ENCODE data around the gene KCNN3. TPM values are rescaled to one million over a fixed set of nuclear protein-coding genes. Genes with fewer than 3 reads are reported as not detected.

Gene KCNN3
- total and polyA plus RNA-seq, 10 donors = 0.13 to 15.1 (median 7.4) TPM

GRCh38 chr1:154895798-154896197, 25.7 kb upstream of the KCNN3 start:
- 66 to 72% (median 71%) methylated on average over 7 of the region's 7 CpGs for WGBS, 5 donors
- Histone ChIP-seq H3K4me3 (no peak overlapping the region), H3K27me3 (replicated peaks in 1 of 7) (no peaks in the 10 kb centered on the region), H3K27ac (no peak overlapping the region), H3K4me1 (peaks cover 0 to 5% (median 0%) of the 10 kb centered on the region in 6 donors), H3K9me3 (no peaks in the 10 kb centered on the region), H3K36me3 (no peaks in the 10 kb centered on the region)
- DNase-seq = no peak
- intact Hi-C loops (cut with DNase I; ENCODE audit: low total_unique reads) = no loop called here
- no peak for TF ChIP-seq CTCF (IDR thresholded peaks at IDR 0.05 in 8 of 11, conservative IDR thresholded peaks at IDR 0.05 in 3 of 11)
- TF ChIP-seq POLR2AphosphoS5 (IDR thresholded peaks at IDR 0.05) = no peak
- no peak for TF ChIP-seq POLR2A (IDR thresholded peaks at IDR 0.05)

- H3K9me3 ChIP-seq = no peaks in the 10 kb centered on the region
- DNase-seq = no peak
- TF ChIP-seq POLR2A (IDR thresholded peaks at IDR 0.05) (no peak), POLR2AphosphoS5 (IDR thresholded peaks at IDR 0.05) (no peak), CTCF (IDR thresholded peaks at IDR 0.05 in 8 of 11, conservative IDR thresholded peaks at IDR 0.05 in 3 of 11) (no peak)
- 21 to 47% (median 39%) methylated on average over 1 of the region's 1 CpG for WGBS, 5 donors
- no peaks in the 10 kb centered on the region for H3K36me3 ChIP-seq
- H3K27ac ChIP-seq = peak overlapping the region in 7 of 8 donors; percentile 4 to 61 (median 38)
- no peak overlapping the region for H3K4me3 ChIP-seq
- no peaks in the 10 kb centered on the region for H3K27me3 ChIP-seq (replicated peaks in 1 of 7)
- peaks cover 0 to 12% (median 3%) of the 10 kb centered on the region in 6 donors for H3K4me1 ChIP-seq
- intact Hi-C loops (cut with DNase I; ENCODE audit: low total_unique reads) = no loop called here
Observed at GRCh38 chr1:154891452-154891851, 21.4 kb upstream of the KCNN3 start.

- WGBS, 5 donors = 62 to 85% (median 73%) methylated on average over 7 of the region's 7 CpGs
- intact Hi-C loops (cut with DNase I; ENCODE audit: low total_unique reads) = no loop called here
- TF ChIP-seq POLR2AphosphoS5 (IDR thresholded peaks at IDR 0.05) (no peak), CTCF (IDR thresholded peaks at IDR 0.05 in 8 of 11, conservative IDR thresholded peaks at IDR 0.05 in 3 of 11) (no peak), POLR2A (IDR thresholded peaks at IDR 0.05) (no peak)
Observed at GRCh38 chr1:154888757-154889156, 18.7 kb upstream of the KCNN3 start.

GRCh38 chr1:154886281-154887015, 16.4 kb upstream of the KCNN3 start:
- no peak for DNase-seq
- H3K36me3 ChIP-seq = no peaks in the 10 kb centered on the region
- no peak for TF ChIP-seq CTCF (IDR thresholded peaks at IDR 0.05 in 8 of 11, conservative IDR thresholded peaks at IDR 0.05 in 3 of 11)
- no peak for TF ChIP-seq POLR2A (IDR thresholded peaks at IDR 0.05)
- TF ChIP-seq POLR2AphosphoS5 (IDR thresholded peaks at IDR 0.05) = no peak
- H3K4me1 ChIP-seq = peaks cover 0 to 29% (median 8%) of the 10 kb centered on the region in 6 donors
- 58 to 70% (median 67%) methylated on average over 3 to 5 of the region's 5 CpGs for WGBS, 5 donors
- H3K4me3 ChIP-seq = no peak overlapping the region
- intact Hi-C loops (cut with DNase I; ENCODE audit: low total_unique reads) = no loop called here
- H3K27ac ChIP-seq = peak overlapping the region in 6 of 8 donors; percentile 70 to 83 (median 79)
- H3K27me3 ChIP-seq (replicated peaks in 1 of 7) = no peaks in the 10 kb centered on the region
- no peaks in the 10 kb centered on the region for H3K9me3 ChIP-seq

More at GRCh38 chr1:154888757-154889156, 18.7 kb upstream of the KCNN3 start:
- no peak for DNase-seq
- Histone ChIP-seq H3K27me3 (replicated peaks in 1 of 7) (no peaks in the 10 kb centered on the region), H3K36me3 (no peaks in the 10 kb centered on the region), H3K27ac (peak overlapping the region in 6 of 8 donors; percentile 13 to 61 (median 52)), H3K9me3 (no peaks in the 10 kb centered on the region), H3K4me3 (no peak overlapping the region), H3K4me1 (peaks cover 0 to 29% (median 8%) of the 10 kb centered on the region in 6 donors)
